ENCODE results near the gene SART1.

GRCh38 chr11:65912845-65913244 is 48.7 kb upstream of the SART1 start:
- TF ChIP-seq POLR2A (IDR thresholded peaks at IDR 0.05), result no peak
- TF ChIP-seq CTCF (IDR thresholded peaks at IDR 0.05 in 4 of 5, conservative IDR thresholded peaks at IDR 0.05 in 1 of 5), result no peak

Measured in gastrocnemius medialis (tissue), 4 donors.